Esophagus muscularis mucosa (tissue), 3 donors: ENCODE results near the gene EPHB1.

Source experiments
- POLR2A ChIP-seq: fragments of 450-650 bp; IDR thresholded peaks from one replicate; pipeline ENCODE4 v1.6.1; 2017; ENCODE audit warnings: antibody characterized with exemption, moderate library complexity, mild to moderate bottlenecking, low read depth
- TF ChIP-seq, protein P1 (sequence below), 3 experiments: fragments of 200-600 bp in 2 of 3; fragments of 450-650 bp in 1 of 3; sonication (generic) in 2 of 3; IDR thresholded peaks; one replicate each; pipeline ENCODE4 v1.5.1; 2017 to 2019; ENCODE audit warnings: antibody characterized with exemption in 3 of 3, mild to moderate bottlenecking in 2 of 3, moderate library complexity in 1 of 3

DNA sequence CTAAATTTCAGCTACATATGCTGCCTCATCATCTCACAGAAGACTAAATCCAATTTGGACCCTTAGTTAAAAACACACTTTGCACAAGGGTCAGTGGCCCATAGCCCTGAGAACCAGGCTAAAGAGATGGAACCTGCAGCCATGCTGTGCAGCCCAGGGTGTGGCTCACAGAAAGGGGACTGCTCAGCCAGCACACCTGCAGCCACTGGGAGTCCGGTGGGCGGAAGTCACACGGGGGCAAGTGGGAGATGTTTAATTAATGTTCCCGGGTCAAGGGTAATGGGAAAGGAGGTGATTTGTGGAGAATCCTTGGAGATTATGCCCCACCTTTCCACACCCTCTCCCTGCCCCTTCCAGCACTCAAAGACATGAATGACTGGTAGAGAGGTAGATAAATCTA, 467.4 kb downstream of the EPHB1 start:
- TF ChIP-seq, protein P1, sequence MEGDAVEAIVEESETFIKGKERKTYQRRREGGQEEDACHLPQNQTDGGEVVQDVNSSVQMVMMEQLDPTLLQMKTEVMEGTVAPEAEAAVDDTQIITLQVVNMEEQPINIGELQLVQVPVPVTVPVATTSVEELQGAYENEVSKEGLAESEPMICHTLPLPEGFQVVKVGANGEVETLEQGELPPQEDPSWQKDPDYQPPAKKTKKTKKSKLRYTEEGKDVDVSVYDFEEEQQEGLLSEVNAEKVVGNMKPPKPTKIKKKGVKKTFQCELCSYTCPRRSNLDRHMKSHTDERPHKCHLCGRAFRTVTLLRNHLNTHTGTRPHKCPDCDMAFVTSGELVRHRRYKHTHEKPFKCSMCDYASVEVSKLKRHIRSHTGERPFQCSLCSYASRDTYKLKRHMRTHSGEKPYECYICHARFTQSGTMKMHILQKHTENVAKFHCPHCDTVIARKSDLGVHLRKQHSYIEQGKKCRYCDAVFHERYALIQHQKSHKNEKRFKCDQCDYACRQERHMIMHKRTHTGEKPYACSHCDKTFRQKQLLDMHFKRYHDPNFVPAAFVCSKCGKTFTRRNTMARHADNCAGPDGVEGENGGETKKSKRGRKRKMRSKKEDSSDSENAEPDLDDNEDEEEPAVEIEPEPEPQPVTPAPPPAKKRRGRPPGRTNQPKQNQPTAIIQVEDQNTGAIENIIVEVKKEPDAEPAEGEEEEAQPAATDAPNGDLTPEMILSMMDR (IDR thresholded peaks at IDR 0.05) = no peak
- no peak for TF ChIP-seq POLR2A
